AG04449 (cell line): ENCODE results near the gene LRRC39.

Experiments
- CTCF ChIA-PET: fragments of 350-600 bp; formaldehyde crosslinking; extraction: SDS; loops from one replicate; lab custom pipeline; 2021; ENCODE audit warnings: antibody characterized with exemption; lab: Yijun Ruan, JAX
- POLR2A ChIA-PET: fragments of 400-600, 350-600 bp; formaldehyde crosslinking; extraction: SDS; loops from one replicate; lab custom pipeline; 2020; ENCODE audit warnings: antibody characterized with exemption, inconsistent platforms; lab: Yijun Ruan, JAX
- DNase-seq: peaks from one replicate; pipeline ENCODE4 v3.0.0-alpha.2; 2010; ENCODE audit warnings: low read depth, low spot score
- H3K4me3 ChIP-seq: 2 replicates; pipeline ENCODE4 v1.5.1; 2011; ENCODE audit warnings: low read depth, mild to moderate bottlenecking, control low read depth, low read length
- TF ChIP-seq, protein P1 (sequence below): IDR thresholded peaks from one replicate; pipeline ENCODE4 v1.5.1; 2011; ENCODE audit warnings: mild to moderate bottlenecking, moderate library complexity, low read length, control low read depth, inconsistent platforms; ENCODE audit not compliant: insufficient read depth; ENCODE audit errors: missing control alignments

Gene LRRC39

DNA sequence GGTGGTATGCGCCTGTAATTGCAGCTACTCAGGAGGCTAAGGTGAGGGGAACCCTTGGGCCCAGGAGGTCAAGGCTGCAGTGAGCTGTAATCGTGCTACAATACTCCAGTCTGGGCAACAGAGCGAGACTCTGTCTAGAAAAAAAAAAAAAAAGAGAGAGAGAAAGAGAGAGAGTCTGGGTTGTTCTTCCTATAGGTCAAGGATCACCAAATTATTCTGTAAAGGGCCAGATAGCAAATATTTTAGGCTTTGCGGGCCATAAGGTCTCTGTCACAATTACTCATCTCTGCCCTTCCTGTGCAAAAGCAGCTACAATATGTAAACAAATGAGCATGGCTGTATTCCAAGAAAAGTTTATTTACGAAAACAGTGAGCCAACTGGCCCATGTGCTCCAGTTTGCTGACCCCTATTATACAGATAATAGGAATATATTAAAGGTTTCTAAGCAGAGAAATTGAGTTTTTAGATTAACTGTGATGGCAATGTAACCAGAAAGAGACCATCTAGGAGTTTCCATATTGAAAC lies 47.4 kb downstream of the LRRC39 start:
- CTCF ChIA-PET: no interaction called here
- no peak overlapping the region for H3K4me3 ChIP-seq
- POLR2A ChIA-PET: no interaction called here
- DNase-seq: no peak
- TF ChIP-seq, protein P1, sequence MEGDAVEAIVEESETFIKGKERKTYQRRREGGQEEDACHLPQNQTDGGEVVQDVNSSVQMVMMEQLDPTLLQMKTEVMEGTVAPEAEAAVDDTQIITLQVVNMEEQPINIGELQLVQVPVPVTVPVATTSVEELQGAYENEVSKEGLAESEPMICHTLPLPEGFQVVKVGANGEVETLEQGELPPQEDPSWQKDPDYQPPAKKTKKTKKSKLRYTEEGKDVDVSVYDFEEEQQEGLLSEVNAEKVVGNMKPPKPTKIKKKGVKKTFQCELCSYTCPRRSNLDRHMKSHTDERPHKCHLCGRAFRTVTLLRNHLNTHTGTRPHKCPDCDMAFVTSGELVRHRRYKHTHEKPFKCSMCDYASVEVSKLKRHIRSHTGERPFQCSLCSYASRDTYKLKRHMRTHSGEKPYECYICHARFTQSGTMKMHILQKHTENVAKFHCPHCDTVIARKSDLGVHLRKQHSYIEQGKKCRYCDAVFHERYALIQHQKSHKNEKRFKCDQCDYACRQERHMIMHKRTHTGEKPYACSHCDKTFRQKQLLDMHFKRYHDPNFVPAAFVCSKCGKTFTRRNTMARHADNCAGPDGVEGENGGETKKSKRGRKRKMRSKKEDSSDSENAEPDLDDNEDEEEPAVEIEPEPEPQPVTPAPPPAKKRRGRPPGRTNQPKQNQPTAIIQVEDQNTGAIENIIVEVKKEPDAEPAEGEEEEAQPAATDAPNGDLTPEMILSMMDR: no peak

DNA sequence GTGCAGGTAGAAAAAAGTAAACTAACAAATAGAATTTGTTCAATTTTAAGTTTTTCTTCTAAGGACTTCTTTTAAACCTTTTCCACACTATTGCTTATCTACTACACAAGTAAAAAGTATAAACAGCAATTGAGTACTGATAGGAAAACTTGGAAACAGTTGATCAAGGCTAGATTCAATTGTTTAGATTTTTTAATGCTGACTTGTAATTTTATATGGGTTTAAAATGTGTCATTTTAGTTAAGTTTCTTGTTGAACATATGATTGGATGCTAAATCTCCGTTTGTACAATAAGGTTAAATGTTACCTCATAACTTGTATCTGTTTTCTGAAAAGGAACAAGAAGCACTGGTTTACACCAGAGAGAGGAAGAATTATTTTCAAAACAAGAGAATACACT lies 50.8 kb downstream of the LRRC39 start:
- H3K4me3 ChIP-seq: no peak overlapping the region
- no peak for DNase-seq
- ChIA-PET POLR2A (no interaction called here), CTCF (interaction anchor here (0.9 to 1.2 kb wide), 2 partner anchors 11 to 332 kb away, joined by 3 read pairs; no protein-coding TSS in a partner anchor)
- TF ChIP-seq, protein P1: no peak

DNA sequence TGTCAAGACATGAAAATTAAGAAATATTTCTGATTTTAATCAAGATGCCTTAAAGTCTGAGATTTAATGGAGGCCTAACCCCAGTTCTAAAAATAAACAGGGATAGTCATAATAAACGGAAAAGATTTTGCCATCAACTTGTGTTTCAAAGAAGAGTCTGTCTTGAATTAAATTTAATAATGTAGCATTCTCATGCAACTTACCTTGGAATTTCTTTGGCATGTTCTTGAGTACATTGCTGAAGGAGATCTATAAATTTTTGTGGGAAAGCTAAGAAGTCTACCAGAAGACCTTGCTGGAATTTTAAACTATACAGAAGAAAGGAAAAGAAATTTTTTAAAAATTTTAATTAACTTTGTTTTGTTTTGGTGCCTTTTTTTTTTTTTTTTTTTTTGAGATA lies 55.9 kb downstream of the LRRC39 start:
- H3K4me3 ChIP-seq: no peak overlapping the region
- ChIA-PET CTCF (no interaction called here), POLR2A (no interaction called here)
- DNase-seq: no peak
- TF ChIP-seq, protein P1: no peak

DNA sequence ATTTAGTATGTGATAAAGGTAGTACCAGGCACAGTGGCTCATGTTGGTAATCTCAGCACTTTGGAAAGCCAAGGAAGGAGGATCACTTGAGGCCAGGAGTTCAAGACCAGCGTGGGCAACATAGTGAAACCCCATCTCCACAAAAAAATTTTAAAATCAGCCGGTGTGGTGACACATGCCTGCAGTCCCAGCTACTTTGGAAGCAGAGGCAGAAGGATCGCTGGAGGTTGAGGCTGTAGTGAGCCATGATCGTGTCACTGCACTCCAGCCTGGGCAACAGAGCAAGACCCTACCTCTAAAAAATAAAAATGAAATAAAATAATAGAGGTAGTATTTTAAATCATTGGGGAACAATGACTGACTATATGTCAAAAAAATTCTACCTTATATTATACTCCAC lies 62.5 kb downstream of the LRRC39 start:
- TF ChIP-seq, protein P1: no peak
- no peak for DNase-seq
- CTCF ChIA-PET: interaction anchor here (1.1 kb wide), 1 partner anchor 12 kb away, joined by 3 read pairs; no protein-coding TSS in a partner anchor
- no peak overlapping the region for H3K4me3 ChIP-seq
- POLR2A ChIA-PET: no interaction called here

DNA sequence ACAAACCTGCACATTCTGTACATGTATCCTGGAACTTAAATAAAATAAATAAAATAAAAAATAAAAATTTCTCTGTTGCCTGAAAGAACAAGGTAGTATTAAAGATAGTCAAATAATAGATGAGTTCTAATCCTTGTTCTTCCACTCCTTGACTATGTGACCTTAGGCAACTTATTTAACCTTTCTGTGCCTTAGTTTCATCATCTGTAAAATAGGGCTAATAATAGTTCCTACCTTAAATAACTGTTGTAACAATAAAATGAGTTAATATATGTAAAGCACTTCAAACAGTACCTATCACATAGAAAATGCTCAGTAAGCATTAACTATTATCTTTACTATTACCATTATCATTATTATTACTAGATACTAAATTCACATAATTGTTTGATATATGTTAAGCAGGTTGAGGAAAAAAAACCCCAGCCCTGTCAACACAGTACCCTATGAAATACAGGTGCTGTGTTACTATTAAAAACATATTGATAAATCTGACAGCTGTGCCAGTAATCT lies 68.4 kb downstream of the LRRC39 start:
- H3K4me3 ChIP-seq: no peak overlapping the region
- CTCF ChIA-PET: no interaction called here
- TF ChIP-seq, protein P1: no peak
- no peak for DNase-seq
- POLR2A ChIA-PET: no interaction called here

DNA sequence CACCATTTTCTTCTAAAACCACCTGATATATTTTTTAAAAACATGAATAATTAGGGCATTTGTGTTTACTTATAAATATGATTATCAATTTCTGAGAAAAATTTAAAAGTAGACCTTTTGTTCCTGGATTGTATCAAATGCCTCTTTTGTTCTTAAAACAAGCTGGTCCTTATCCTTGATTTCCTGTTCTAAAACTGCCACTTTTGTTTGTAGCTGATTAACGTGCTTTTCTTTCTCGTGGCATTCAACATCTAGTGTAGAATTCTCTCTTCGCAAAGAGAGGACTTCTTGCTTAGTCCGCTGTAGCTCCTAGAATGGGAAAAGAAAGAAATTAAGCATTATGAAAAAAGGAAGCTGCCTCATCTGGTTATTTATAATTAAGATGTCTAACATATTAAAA lies 70.4 kb downstream of the LRRC39 start:
- TF ChIP-seq, protein P1: no peak
- no peak for DNase-seq
- POLR2A ChIA-PET: no interaction called here
- no peak overlapping the region for H3K4me3 ChIP-seq
- CTCF ChIA-PET: interaction anchor here (0.9 to 1.2 kb wide), 3 partner anchors 349 to 356 kb away, joined by 3 read pairs; no protein-coding TSS in a partner anchor
